ENCODE results near the gene UBASH3B.

GRCh38 chr11:122775675-122776271 is 120.3 kb downstream of the UBASH3B start:
- TF ChIP-seq POLR2AphosphoS5 (IDR thresholded peaks at IDR 0.05; ENCODE audit: low read depth, low read length) (no peak), FOXP2 (optimal IDR thresholded peaks at IDR 0.05; ENCODE audit: borderline replicate concordance, extremely low read depth, extremely low read length, insufficient read depth) (no peak)

Measured in PFSK-1 (cell line).